ENCODE results near the gene EXPH5. TPM values are rescaled to one million over a fixed set of nuclear protein-coding genes. Genes with fewer than 3 reads are reported as not detected.

EXPH5 gene
- total and polyA plus RNA-seq, 9 donors = 0.12 to 5.7 (median 2.1) TPM

DNA sequence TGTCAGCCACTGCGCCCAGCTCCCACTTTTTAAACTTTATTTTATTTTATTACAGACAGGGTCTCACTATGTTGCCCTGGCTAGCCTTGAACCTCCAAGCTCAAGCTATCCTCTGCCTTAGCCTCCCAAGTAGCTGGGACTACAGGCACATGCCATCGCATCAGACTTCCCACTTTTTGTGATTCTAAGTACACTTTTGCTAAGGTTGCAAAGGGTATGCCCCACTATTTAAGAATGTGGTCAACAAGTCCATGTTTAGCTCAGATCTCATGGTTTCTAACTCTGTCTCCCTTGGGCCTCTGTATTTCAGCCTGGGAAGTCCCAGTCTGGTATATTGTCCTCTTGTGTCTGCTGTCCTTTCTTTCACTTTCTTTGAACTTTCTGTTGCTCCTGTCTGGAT, 35.3 kb downstream of the EXPH5 start:
- H3K4me1 ChIP-seq (ENCODE audit: insufficient read depth) = no peaks in the 10 kb centered on the region
- H3K36me3 ChIP-seq = no peaks in the 10 kb centered on the region
- TF ChIP-seq POLR2A (IDR thresholded peaks at IDR 0.05) = no peak
- TF ChIP-seq EP300 (IDR thresholded peaks at IDR 0.05) = no peak
- TF ChIP-seq, protein P1, sequence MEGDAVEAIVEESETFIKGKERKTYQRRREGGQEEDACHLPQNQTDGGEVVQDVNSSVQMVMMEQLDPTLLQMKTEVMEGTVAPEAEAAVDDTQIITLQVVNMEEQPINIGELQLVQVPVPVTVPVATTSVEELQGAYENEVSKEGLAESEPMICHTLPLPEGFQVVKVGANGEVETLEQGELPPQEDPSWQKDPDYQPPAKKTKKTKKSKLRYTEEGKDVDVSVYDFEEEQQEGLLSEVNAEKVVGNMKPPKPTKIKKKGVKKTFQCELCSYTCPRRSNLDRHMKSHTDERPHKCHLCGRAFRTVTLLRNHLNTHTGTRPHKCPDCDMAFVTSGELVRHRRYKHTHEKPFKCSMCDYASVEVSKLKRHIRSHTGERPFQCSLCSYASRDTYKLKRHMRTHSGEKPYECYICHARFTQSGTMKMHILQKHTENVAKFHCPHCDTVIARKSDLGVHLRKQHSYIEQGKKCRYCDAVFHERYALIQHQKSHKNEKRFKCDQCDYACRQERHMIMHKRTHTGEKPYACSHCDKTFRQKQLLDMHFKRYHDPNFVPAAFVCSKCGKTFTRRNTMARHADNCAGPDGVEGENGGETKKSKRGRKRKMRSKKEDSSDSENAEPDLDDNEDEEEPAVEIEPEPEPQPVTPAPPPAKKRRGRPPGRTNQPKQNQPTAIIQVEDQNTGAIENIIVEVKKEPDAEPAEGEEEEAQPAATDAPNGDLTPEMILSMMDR (IDR thresholded peaks at IDR 0.05) = no peak
- no peaks in the 10 kb centered on the region for H3K27me3 ChIP-seq
- H3K9me3 ChIP-seq = no peaks in the 10 kb centered on the region
- H3K4me3 ChIP-seq = no peak overlapping the region
- no peak for DNase-seq
- intact Hi-C loops (cut with DNase I) = no loop called here
- WGBS, 3 donors = 95 to 97% (median 97%) methylated on average over 2 of the region's 2 CpGs
- no peak overlapping the region for H3K27ac ChIP-seq

DNA sequence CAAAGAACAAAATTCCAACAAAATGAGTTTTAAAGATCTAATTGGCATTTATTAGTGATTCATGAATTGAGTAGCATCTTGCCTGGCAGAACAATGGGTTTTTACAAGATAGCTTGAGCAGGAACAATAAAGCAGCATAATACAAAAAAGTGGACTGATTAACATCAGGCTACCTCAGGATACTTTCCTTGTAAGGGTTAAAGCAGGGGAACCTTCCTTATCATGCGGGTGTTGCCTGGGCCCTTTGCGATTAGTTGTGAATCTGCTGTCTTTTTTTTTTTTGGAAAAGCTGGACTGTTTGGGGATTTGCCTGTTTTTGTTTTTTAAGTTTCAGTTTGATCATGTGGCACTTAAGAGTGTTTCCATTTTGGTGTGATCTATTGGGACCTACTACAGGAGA, 37.5 kb downstream of the EXPH5 start:
- no peaks in the 10 kb centered on the region for H3K9me3 ChIP-seq
- DNase-seq = no peak
- no peaks in the 10 kb centered on the region for H3K36me3 ChIP-seq
- H3K4me3 ChIP-seq = no peak overlapping the region
- TF ChIP-seq POLR2A (IDR thresholded peaks at IDR 0.05) (no peak), EP300 (IDR thresholded peaks at IDR 0.05) (no peak)
- TF ChIP-seq, protein P1 (IDR thresholded peaks at IDR 0.05) = no peak
- intact Hi-C loops (cut with DNase I) = no loop called here
- H3K27ac ChIP-seq = no peak overlapping the region
- WGBS, 3 donors = 23 to 51% (median 36%) methylated on average over 2 of the region's 2 CpGs
- H3K27me3 ChIP-seq = no peaks in the 10 kb centered on the region
- H3K4me1 ChIP-seq (ENCODE audit: insufficient read depth) = no peaks in the 10 kb centered on the region

DNA sequence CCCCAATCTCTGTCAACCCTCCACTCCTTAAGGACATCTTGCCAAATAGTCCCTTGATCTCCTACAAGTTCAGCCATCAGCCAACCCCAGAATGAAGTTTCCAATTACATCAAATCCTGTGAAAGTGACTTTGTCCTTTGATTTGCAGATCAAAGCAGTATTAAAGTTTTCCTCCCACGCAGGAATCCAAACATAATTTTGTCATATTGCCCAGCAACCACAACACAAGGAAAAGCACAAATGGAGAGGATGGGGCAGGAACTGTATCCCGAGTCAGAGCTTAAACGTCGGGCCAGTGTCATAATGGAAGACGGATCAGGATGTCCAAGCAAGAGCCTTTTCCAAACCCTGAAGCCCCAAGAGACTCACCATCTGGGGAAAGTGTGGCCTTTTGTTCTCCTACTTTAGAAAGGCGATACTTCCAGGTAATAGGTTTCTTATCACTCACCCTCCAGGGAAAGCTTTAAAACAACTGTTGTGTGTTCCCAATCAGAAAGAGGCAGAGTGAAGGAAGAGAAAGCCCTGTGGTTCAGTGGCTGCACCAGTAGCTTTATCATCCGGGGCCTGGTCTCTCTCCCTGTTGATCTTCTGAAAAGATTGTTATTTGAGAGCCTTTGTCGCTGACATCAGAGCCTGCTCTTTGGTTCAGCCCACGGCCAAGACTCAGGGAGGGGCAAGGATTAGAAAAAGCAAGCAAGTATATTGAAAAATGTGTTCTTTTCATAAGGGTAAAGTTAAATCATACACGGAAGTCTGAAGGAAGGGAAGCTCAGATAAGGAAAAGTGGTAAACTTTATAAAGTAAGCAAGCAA, 41.7 kb downstream of the EXPH5 start:
- Histone ChIP-seq H3K4me3 (no peak overlapping the region), H3K36me3 (no peaks in the 10 kb centered on the region), H3K27me3 (no peaks in the 10 kb centered on the region), H3K4me1 (ENCODE audit: insufficient read depth) (no peaks in the 10 kb centered on the region), H3K27ac (no peak overlapping the region), H3K9me3 (no peaks in the 10 kb centered on the region)
- DNase-seq = no peak
- TF ChIP-seq EP300 (IDR thresholded peaks at IDR 0.05) (no peak), POLR2A (IDR thresholded peaks at IDR 0.05) (no peak)
- TF ChIP-seq, protein P1 (IDR thresholded peaks at IDR 0.05) = no peak
- intact Hi-C loops (cut with DNase I) = no loop called here
- 29 to 31% (median 31%) methylated on average over 10 of the region's 10 CpGs for WGBS, 3 donors

DNA sequence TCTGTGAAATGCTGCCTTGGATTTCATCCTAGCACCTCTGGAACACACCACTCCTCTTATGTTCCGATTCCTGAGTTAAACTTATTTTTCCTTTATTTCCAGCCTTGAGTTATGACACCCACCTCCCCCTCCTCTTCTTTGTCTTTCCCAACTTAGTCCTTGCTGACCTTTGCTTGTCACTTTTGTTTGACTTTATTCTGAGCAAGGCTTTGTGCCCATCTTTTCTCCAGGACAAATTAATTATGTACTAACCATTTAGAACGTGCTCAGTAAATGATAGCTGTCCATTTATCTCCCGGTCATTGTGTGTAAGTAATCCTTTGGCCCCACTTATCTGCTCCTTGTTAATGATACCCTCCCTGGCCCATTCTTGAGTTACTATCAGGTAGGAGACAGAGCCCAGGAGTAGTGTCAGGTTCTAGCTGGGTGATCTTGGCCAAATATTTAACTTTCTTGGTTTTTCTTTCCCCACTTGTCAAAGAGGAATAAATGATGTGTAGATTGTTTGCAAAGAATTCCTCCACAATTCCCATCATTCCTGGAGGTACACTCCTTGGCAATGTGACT, 44.2 kb downstream of the EXPH5 start:
- Histone ChIP-seq H3K9me3 (no peaks in the 10 kb centered on the region), H3K36me3 (no peaks in the 10 kb centered on the region), H3K27me3 (no peaks in the 10 kb centered on the region), H3K27ac (no peak overlapping the region), H3K4me3 (no peak overlapping the region), H3K4me1 (ENCODE audit: insufficient read depth) (no peaks in the 10 kb centered on the region)
- DNase-seq = no peak
- TF ChIP-seq, protein P1 (IDR thresholded peaks at IDR 0.05) = no peak
- no peak for TF ChIP-seq EP300 (IDR thresholded peaks at IDR 0.05)
- no peak for TF ChIP-seq POLR2A (IDR thresholded peaks at IDR 0.05)
- intact Hi-C loops (cut with DNase I) = no loop called here
- WGBS, 3 donors = 73 to 86% (median 79%) methylated on average over 3 of the region's 3 CpGs
